NCI-H69 (cell line): Measurements from ENCODE around the gene FCHSD1.

ENCODE experiments used
- DNase-seq: peaks from one replicate; lab custom pipeline; 2025; lab: John Stamatoyannopoulos, UW

The FCHSD1 gene

GRCh38 chr5:141672841-141673813 is 21.9 kb upstream of the FCHSD1 start:
- DNase-seq, result peak; percentile 30

- DNase-seq, result no peak
Measured at GRCh38 chr5:141672071-141672840, 21.0 kb upstream of the FCHSD1 start.

GRCh38 chr5:141669520-141669919 is 18.3 kb upstream of the FCHSD1 start:
- peak; percentile 15 for DNase-seq

- no peak for DNase-seq
Measured at GRCh38 chr5:141668601-141669265, 17.5 kb upstream of the FCHSD1 start.

- no peak for DNase-seq
Measured at GRCh38 chr5:141665995-141666940, 15.1 kb upstream of the FCHSD1 start.

- peak; percentile 69 for DNase-seq
Measured at GRCh38 chr5:141664733-141665461, 13.7 kb upstream of the FCHSD1 start.

GRCh38 chr5:141663506-141663905 is 12.3 kb upstream of the FCHSD1 start:
- DNase-seq, result no peak

- peak; percentile 53 for DNase-seq
Measured at GRCh38 chr5:141662028-141662427, 10.8 kb upstream of the FCHSD1 start.

GRCh38 chr5:141657937-141658545 is 6.8 kb upstream of the FCHSD1 start:
- DNase-seq, result no peak

GRCh38 chr5:141657404-141657803 is 6.2 kb upstream of the FCHSD1 start:
- DNase-seq, result no peak

- DNase-seq, result no peak
Measured at GRCh38 chr5:141656396-141656795, 5.2 kb upstream of the FCHSD1 start.

GRCh38 chr5:141655020-141655419 is 3.8 kb upstream of the FCHSD1 start:
- DNase-seq, result no peak

- no peak for DNase-seq
Measured at GRCh38 chr5:141654298-141654697, 3.1 kb upstream of the FCHSD1 start.

- no peak for DNase-seq
Measured at GRCh38 chr5:141651728-141652105, 499 bp upstream of the FCHSD1 start.

GRCh38 chr5:141649972-141650371 is 1.2 kb downstream of the FCHSD1 start:
- no peak for DNase-seq

GRCh38 chr5:141649056-141649688 is 2.0 kb downstream of the FCHSD1 start:
- DNase-seq, result no peak

- no peak for DNase-seq
Measured at GRCh38 chr5:141647851-141648250, 3.4 kb downstream of the FCHSD1 start.

GRCh38 chr5:141647242-141647641 is 4.0 kb downstream of the FCHSD1 start:
- no peak for DNase-seq

- DNase-seq, result no peak
Measured at GRCh38 chr5:141646026-141646425, 5.2 kb downstream of the FCHSD1 start.
